HCT116 (cell line): ENCODE measurements around the gene CLCN1. TPM values are rescaled to one million over a fixed set of nuclear protein-coding genes. Genes with fewer than 3 reads are reported as not detected.

Experiments
- ATAC-seq: fragments of 200-7000 bp; cut with Tn5 transposase; 2 replicates; pipeline ENCODE4 v1.9.1; 2020; ENCODE audit warnings: mild to moderate bottlenecking, moderate library complexity
- BruUV-seq: library from RNA; stranded (reverse); fragments of 400-500 nt; replicated peaks from 2 replicates; lab custom pipeline; 2021; lab: Mats Ljungman, UMichigan
- CTCF ChIA-PET: fragments of 300-600 bp; sonication (Branson Sonifier 250); formaldehyde crosslinking; loops from one replicate; lab custom pipeline; 2021; ENCODE audit warnings: antibody characterized with exemption; lab: Charles Lee
- POLR2A ChIA-PET: fragments of 300-600, 350-600 bp; sonication (Branson Sonifier 250); formaldehyde crosslinking; loops from one replicate; lab custom pipeline; 2021; ENCODE audit warnings: antibody characterized with exemption; lab: Charles Lee
- RAD21 ChIA-PET, 2 experiments: fragments of 300-600 bp; sonication (Branson Sonifier 250); formaldehyde crosslinking; loops; one replicate each; lab custom pipeline; 2023; ENCODE audit warnings: low total read pairs in 2 of 2; ENCODE audit not compliant: uncharacterized antibody in 2 of 2, unreplicated experiment in 2 of 2, low non-redundant PET in 1 of 2; lab: Charles Lee
- DNase-seq: peaks from one replicate; pipeline ENCODE4 v3.0.0-alpha.2; 2010; ENCODE audit warnings: low read depth, low spot score
- H2AFZ ChIP-seq: fragments of 200-600 bp; shearing (Covaris generic), sonication (generic); 2 replicates; pipeline ENCODE4 v1.6.1; 2017; ENCODE audit warnings: low read depth, mixed run types, mixed read lengths, antibody characterized with exemption, low read length; ENCODE audit not compliant: poor library complexity, severe bottlenecking
- H3K27ac ChIP-seq: 2 replicates; pipeline ENCODE4 v1.5.1; 2012; ENCODE audit warnings: low read depth, low read length
- H3K27me3 ChIP-seq: fragments of 200-600 bp; sonication (generic); 2 replicates; pipeline ENCODE4 v1.6.1; 2016; ENCODE audit warnings: mixed run types, low read length, mixed read lengths; ENCODE audit not compliant: insufficient read depth
- H3K36me3 ChIP-seq, 2 experiments: fragments of 200-500 bp in 1 of 2; fragments of 200-600 bp in 1 of 2; sonication (Bioruptor generic) in 1 of 2; sonication (generic) in 1 of 2; 2 replicates each; pipeline versions ENCODE4 v1.5.1 to v1.6.1; 2014 to 2016; ENCODE audit warnings: low read length in 2 of 2, inconsistent platforms in 1 of 2, mixed read lengths in 1 of 2, mixed run types in 1 of 2; ENCODE audit not compliant: insufficient read depth in 2 of 2, control insufficient read depth in 1 of 2
- H3K4me1 ChIP-seq, 2 experiments: fragments of 200-600 bp in 1 of 2; sonication (generic) in 1 of 2; 2 replicates each; pipeline versions ENCODE4 v1.5.1 to v1.6.1; 2012 to 2017; ENCODE audit warnings: low read length in 2 of 2, inconsistent platforms in 1 of 2, mild to moderate bottlenecking in 1 of 2, mixed read lengths in 1 of 2, mixed run types in 1 of 2, moderate library complexity in 1 of 2; ENCODE audit not compliant: insufficient read depth in 2 of 2, control insufficient read depth in 1 of 2
- H3K4me2 ChIP-seq: fragments of 200-600 bp; sonication (generic); 2 replicates; pipeline ENCODE4 v1.6.1; 2017; ENCODE audit warnings: mixed run types, low read length, mixed read lengths
- H3K4me3 ChIP-seq, 2 experiments: fragments of 200-600 bp in 1 of 2; sonication (generic) in 1 of 2; replicated peaks in 1 of 2; 2 replicates each; pipeline ENCODE4 v1.5.1; 2011 to 2016; ENCODE audit warnings: low read length in 2 of 2, control low read depth in 1 of 2, low read depth in 1 of 2, mild to moderate bottlenecking in 1 of 2, mixed read lengths in 1 of 2, mixed run types in 1 of 2
- H3K79me2 ChIP-seq: fragments of 200-600 bp; sonication (generic); 2 replicates; pipeline ENCODE4 v1.6.1; 2017; ENCODE audit warnings: mild to moderate bottlenecking, mixed run types, low read length, moderate library complexity, mixed read lengths; ENCODE audit not compliant: insufficient read depth
- H3K9ac ChIP-seq: fragments of 200-600 bp; sonication (generic); 2 replicates; pipeline ENCODE4 v1.6.1; 2016; ENCODE audit warnings: low read length, mixed read lengths
- H3K9me2 ChIP-seq: fragments of 200-600 bp; sonication (generic), shearing (Covaris generic); 2 replicates; pipeline ENCODE4 v1.6.1; 2017; ENCODE audit warnings: mixed run types, mild to moderate bottlenecking, moderate library complexity; ENCODE audit not compliant: insufficient read depth
- H3K9me3 ChIP-seq, 2 experiments: fragments of 200-500 bp in 1 of 2; fragments of 200-600 bp in 1 of 2; sonication (Bioruptor generic) in 1 of 2; sonication (generic) in 1 of 2; 2 replicates each; pipeline ENCODE4 v1.6.1; 2014 to 2017; ENCODE audit warnings: low read length in 2 of 2, mixed read lengths in 2 of 2, inconsistent platforms in 1 of 2, low read depth in 1 of 2, mild to moderate bottlenecking in 1 of 2, mixed run types in 1 of 2, moderate library complexity in 1 of 2; ENCODE audit not compliant: control insufficient read depth in 1 of 2, insufficient read depth in 1 of 2
- H4K20me1 ChIP-seq: fragments of 200-600 bp; sonication (generic), shearing (Covaris generic); 2 replicates; pipeline ENCODE4 v1.6.1; 2017; ENCODE audit warnings: mixed run types, mild to moderate bottlenecking, moderate library complexity; ENCODE audit not compliant: insufficient read depth
- CEBPB ChIP-seq: IDR thresholded peaks from 2 replicates; pipeline ENCODE4 v1.6.1; 2012; ENCODE audit warnings: low read depth
- EGR1 ChIP-seq: IDR thresholded peaks from 2 replicates; pipeline ENCODE4 v1.6.1; 2012; ENCODE audit warnings: low read depth
- ELF1 ChIP-seq: IDR thresholded peaks from 2 replicates; pipeline ENCODE4 v1.6.1; 2012; ENCODE audit warnings: low read depth, borderline replicate concordance
- EZH2 ChIP-seq: fragments of 200-600 bp; sonication (generic); IDR thresholded peaks from 2 replicates; pipeline ENCODE4 v1.6.1; 2017; ENCODE audit warnings: antibody characterized with exemption, mixed run types
- POLR2A ChIP-seq: IDR thresholded peaks from 2 replicates; pipeline ENCODE4 v1.7.0; 2011; ENCODE audit warnings: borderline replicate concordance; ENCODE audit not compliant: insufficient read depth, insufficient read length; ENCODE audit errors: extremely low read depth
- POLR2AphosphoS5 ChIP-seq: IDR thresholded peaks from 2 replicates; pipeline ENCODE4 v1.6.1; 2011; ENCODE audit warnings: mild to moderate bottlenecking, low read depth, low read length, moderate library complexity
- RAD21 ChIP-seq: IDR thresholded peaks from 2 replicates; pipeline ENCODE4 v1.6.1; 2012; ENCODE audit warnings: low read depth, mild to moderate bottlenecking
- SP1 ChIP-seq: IDR thresholded peaks from 2 replicates; pipeline ENCODE4 v1.6.1; 2012; ENCODE audit warnings: low read depth
- YY1 ChIP-seq: IDR thresholded peaks from 2 replicates; pipeline ENCODE4 v1.6.1; 2011; ENCODE audit warnings: low read length, low read depth, moderate library complexity, mild to moderate bottlenecking; ENCODE audit not compliant: insufficient replicate concordance; ENCODE audit errors: extremely low read depth
- ZFX ChIP-seq: fragments of 450-650 bp; IDR thresholded peaks from 2 replicates; pipeline ENCODE4 v1.6.1; 2017
- intact Hi-C: fragments of 100-400 bp; cut with micrococcal nuclease; formaldehyde crosslinking; loops from 2 replicates; pipeline ENCODE4 v1.10.0; 2022
- total RNA-seq: library from RNA; stranded (reverse); gene quantifications from one replicate; pipeline ENCODE4 v1.2.1, GENCODE V29; 2021; ENCODE audit not compliant: unreplicated experiment
- TF ChIP-seq, protein P1 (sequence below): IDR thresholded peaks from 2 replicates; pipeline ENCODE4 v1.6.1; 2011; ENCODE audit warnings: mild to moderate bottlenecking, low read length, moderate library complexity; ENCODE audit not compliant: insufficient replicate concordance; ENCODE audit errors: extremely low read depth
- TF ChIP-seq, protein P2 (sequence below): IDR thresholded peaks from 2 replicates; pipeline ENCODE4 v1.6.1; 2012
- TF ChIP-seq, protein P3 (sequence below): IDR thresholded peaks from 2 replicates; pipeline ENCODE4 v1.6.1; 2012
- TF ChIP-seq, protein P4 (sequence below), 3 experiments: fragments of 200-600 bp in 1 of 3; sonication (generic) in 1 of 3; IDR thresholded peaks in 2 of 3; conservative IDR thresholded peaks in 1 of 3; 2 replicates each; pipeline ENCODE4 v1.5.1; 2012 to 2017; ENCODE audit warnings: low read depth in 2 of 3, low read length in 2 of 3, antibody characterized with exemption in 1 of 3, borderline replicate concordance in 1 of 3, control low read depth in 1 of 3, mild to moderate bottlenecking in 1 of 3, mixed read lengths in 1 of 3, mixed run types in 1 of 3, moderate library complexity in 1 of 3; ENCODE audit not compliant: insufficient read depth in 1 of 3

Gene CLCN1
- total RNA-seq, 1 experiment from 2014 or later: 0.47 TPM

DNA sequence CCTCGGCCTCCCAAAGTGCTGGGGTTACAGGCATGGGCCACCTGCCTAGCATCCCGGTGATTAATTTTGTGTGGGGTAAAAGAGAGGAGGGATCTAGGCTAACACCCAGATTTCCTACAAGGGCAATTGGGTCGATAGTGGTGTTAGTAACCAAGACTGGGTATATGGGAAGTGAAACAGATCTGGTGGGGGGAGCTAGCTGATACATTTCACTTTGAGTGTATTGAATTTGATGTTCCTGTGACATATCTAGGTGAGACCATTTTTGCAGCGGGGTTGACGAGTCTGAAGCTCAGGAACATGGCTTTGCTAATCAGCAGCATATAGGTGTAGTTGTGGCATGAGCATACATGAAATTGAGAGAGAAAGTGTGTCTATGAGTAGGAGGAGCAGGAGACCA, 12.0 kb downstream of the CLCN1 start:
- no peak overlapping the region for H3K9ac ChIP-seq
- no peak overlapping the region for H2AFZ ChIP-seq
- peaks cover 0 to 15% of the 10 kb centered on the region in 2 experiments; a peak in 2 of 4 replicates for H3K4me1 ChIP-seq
- no TSS peak for BruUV-seq
- no peak overlapping the region for H3K27ac ChIP-seq
- ATAC-seq (no peak), DNase-seq (no peak)
- intact Hi-C loops: no loop called here
- no peak overlapping the region for H3K4me2 ChIP-seq
- H3K79me2 ChIP-seq: no peaks in the 10 kb centered on the region
- H3K4me3 ChIP-seq: no peak overlapping the region
- H3K9me2 ChIP-seq: no peaks in the 10 kb centered on the region
- CTCF ChIA-PET: interaction anchor here (1.1 kb wide), 1 partner anchor 17 kb away, joined by 3 read pairs; no protein-coding TSS in a partner anchor
- RAD21 ChIA-PET: no interaction called here
- H4K20me1 ChIP-seq: no peaks in the 10 kb centered on the region
- H3K9me3 ChIP-seq: no peaks in the 10 kb centered on the region
- H3K27me3 ChIP-seq: no peaks in the 10 kb centered on the region
- no peaks in the 10 kb centered on the region for H3K36me3 ChIP-seq
- POLR2A ChIA-PET: no interaction called here
- TF ChIP-seq SP1 (no peak), CEBPB (no peak), EZH2 (no peak), RAD21 (no peak), POLR2AphosphoS5 (no peak), ZFX (no peak), YY1 (no peak), POLR2A (no peak), ELF1 (no peak), EGR1 (no peak)
- TF ChIP-seq, protein P1, sequence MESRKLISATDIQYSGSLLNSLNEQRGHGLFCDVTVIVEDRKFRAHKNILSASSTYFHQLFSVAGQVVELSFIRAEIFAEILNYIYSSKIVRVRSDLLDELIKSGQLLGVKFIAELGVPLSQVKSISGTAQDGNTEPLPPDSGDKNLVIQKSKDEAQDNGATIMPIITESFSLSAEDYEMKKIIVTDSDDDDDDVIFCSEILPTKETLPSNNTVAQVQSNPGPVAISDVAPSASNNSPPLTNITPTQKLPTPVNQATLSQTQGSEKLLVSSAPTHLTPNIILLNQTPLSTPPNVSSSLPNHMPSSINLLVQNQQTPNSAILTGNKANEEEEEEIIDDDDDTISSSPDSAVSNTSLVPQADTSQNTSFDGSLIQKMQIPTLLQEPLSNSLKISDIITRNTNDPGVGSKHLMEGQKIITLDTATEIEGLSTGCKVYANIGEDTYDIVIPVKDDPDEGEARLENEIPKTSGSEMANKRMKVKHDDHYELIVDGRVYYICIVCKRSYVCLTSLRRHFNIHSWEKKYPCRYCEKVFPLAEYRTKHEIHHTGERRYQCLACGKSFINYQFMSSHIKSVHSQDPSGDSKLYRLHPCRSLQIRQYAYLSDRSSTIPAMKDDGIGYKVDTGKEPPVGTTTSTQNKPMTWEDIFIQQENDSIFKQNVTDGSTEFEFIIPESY: no peak
- TF ChIP-seq, protein P2, sequence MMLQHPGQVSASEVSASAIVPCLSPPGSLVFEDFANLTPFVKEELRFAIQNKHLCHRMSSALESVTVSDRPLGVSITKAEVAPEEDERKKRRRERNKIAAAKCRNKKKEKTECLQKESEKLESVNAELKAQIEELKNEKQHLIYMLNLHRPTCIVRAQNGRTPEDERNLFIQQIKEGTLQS: no peak
- TF ChIP-seq, protein P3, sequence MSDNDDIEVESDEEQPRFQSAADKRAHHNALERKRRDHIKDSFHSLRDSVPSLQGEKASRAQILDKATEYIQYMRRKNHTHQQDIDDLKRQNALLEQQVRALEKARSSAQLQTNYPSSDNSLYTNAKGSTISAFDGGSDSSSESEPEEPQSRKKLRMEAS: no peak
- TF ChIP-seq, protein P4, sequence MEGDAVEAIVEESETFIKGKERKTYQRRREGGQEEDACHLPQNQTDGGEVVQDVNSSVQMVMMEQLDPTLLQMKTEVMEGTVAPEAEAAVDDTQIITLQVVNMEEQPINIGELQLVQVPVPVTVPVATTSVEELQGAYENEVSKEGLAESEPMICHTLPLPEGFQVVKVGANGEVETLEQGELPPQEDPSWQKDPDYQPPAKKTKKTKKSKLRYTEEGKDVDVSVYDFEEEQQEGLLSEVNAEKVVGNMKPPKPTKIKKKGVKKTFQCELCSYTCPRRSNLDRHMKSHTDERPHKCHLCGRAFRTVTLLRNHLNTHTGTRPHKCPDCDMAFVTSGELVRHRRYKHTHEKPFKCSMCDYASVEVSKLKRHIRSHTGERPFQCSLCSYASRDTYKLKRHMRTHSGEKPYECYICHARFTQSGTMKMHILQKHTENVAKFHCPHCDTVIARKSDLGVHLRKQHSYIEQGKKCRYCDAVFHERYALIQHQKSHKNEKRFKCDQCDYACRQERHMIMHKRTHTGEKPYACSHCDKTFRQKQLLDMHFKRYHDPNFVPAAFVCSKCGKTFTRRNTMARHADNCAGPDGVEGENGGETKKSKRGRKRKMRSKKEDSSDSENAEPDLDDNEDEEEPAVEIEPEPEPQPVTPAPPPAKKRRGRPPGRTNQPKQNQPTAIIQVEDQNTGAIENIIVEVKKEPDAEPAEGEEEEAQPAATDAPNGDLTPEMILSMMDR (IDR thresholded peaks at IDR 0.05 in 2 of 3, conservative IDR thresholded peaks at IDR 0.05 in 1 of 3; ENCODE audit: borderline replicate concordance in 1 of 3, insufficient read depth in 1 of 3, low read depth in 2 of 3, low read length in 2 of 3): no peak
- TF ChIP-seq, all 23 proteins: peak for 0
